ENCODE results near the gene KLHL26.
"Not testable (repeated sequence)": the region's sequence is repeated elsewhere in the genome, so short reads cannot be mapped to it uniquely, and the experiment has no call there.

KLHL26 gene

DNA sequence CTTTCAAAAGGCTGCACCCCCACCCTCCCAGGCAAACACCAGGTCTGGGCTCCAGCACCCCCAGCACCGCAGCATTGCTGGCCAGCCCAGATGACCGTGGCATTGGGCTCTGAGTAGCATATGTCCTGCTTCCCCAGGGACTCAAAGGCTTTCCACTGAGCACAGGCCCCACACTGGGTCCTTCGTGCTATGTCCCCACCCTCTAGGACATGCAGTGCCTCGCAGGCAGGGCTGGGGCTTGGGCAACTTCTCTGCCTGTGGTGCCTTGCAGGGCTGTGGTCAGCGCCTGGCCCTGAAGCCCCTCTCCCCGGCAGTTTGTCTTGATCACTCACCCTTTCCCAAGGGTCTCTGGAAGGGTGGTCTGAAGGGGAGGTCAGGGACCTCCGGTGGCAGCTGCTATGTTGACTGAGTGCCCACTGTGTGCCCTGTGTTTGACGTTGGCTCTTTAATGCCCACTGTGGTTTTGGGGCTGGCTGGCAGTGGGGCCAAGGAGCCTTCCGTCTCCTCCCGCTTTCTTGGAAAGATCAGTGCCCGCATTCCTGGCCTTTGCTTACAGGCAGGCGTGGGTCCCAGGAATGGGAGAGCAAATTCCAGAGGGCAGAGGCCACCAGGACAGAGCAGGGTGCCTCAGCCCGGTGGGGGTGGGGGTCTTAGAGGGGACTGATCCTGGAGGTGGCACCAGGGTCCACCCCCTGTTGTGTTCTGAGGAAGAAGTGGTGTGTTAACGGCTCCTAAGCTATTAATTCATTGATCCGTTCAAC, 26.3 kb downstream of the KLHL26 start:
- no peak for DNase-seq (ENCODE audit: low read depth in 2 of 2)

DNA sequence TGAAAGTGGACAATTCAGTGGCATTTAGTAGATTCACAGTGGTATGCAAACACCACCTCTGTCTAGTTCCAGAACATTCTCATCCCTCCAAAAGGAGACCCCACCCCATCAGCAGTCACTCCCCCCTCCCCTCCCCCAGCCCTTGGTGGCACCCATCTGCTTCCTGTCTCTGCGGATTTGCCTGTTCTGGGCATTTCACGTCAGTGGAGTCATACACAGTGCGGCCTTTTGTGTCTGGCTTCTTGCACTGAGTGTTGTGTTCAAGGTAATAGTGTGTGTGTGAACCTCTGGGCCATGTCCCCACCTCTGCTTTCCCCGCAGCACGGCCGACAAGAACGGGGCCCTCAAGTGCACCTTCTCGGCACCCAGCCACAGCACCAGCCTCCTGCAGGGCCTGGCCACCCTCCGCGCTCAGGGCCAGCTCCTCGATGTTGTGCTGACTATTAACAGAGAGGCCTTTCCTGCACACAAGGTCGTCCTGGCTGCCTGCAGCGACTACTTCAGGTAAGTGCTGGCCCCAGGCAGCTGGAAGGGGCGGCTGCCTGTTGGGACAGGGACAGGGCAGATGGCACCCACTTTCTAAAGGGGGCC, 27.2 kb downstream of the KLHL26 start:
- DNase-seq (ENCODE audit: low read depth in 2 of 2), result no peak

GRCh38 chr19:18665771-18666202, 29.0 kb downstream of the KLHL26 start:
- no peak for DNase-seq (ENCODE audit: low read depth in 2 of 2)

DNA sequence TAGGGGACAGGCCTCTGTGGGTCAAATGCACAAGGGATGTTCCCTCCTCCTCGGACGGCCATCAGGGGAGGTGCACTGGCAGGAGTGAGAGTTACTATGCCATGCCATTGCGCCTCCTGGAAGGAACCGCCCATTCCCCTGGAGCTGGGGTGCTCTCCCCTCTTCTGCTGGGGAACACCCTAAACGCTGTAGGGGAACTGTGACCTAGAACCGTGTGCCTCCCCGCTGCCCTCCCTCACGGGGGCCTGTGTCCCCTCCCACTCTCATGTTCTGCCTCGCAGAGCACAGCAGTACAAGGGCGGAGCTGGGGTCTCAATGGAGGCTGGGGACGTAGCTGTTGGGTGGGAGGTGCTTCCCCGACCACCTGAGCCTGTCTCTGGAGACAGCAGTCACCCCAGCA, 29.5 kb downstream of the KLHL26 start:
- no peak for DNase-seq (ENCODE audit: low read depth in 2 of 2)

DNA sequence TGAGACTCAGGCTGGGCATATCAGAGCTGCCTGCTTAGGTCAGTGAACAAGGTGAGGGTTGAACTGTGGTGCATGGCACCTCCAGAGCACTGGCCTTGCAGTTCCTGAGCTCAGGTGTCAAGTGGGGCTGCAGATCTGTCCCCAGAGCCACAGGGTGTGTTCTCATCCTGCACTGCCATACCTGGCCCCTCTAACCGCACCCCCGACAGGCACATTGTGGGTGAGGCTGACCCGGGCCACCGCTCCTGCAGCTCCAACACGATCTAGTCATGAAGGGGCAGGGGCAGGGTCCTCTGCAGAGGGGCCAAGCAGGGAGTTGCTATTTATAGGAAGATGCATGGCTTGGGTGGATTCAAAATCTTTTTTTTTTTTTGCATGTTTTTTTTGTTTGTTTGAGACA, 30.0 kb downstream of the KLHL26 start:
- DNase-seq (ENCODE audit: low read depth in 2 of 2), result no peak

DNA sequence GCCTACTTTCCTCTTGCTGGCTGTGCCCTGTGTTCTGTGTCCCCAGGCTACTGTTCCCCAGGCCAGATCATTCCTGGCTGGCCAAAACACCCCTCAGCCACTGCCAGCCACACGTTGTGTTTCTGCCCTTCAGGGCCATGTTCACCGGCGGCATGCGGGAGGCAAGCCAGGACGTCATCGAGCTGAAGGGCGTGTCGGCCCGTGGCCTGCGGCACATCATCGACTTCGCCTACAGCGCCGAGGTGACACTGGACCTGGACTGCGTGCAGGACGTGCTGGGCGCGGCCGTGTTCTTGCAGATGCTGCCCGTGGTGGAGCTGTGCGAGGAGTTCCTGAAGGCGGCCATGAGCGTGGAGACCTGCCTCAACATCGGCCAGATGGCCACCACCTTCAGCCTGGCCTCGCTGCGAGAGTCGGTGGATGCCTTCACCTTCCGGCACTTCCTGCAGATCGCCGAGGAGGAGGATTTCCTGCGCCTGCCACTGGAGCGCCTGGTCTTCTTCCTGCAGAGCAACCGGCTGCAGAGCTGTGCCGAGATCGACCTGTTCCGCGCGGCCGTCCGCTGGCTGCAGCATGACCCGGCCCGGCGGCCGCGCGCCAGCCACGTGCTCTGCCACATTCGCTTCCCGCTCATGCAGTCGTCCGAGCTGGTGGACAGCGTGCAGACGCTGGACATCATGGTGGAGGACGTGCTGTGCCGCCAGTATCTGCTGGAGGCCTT, 30.9 kb downstream of the KLHL26 start:
- no peak for DNase-seq (ENCODE audit: low read depth in 2 of 2)

GRCh38 chr19:18668252-18668631, 31.4 kb downstream of the KLHL26 start:
- DNase-seq (ENCODE audit: low read depth in 2 of 2), result no peak

DNA sequence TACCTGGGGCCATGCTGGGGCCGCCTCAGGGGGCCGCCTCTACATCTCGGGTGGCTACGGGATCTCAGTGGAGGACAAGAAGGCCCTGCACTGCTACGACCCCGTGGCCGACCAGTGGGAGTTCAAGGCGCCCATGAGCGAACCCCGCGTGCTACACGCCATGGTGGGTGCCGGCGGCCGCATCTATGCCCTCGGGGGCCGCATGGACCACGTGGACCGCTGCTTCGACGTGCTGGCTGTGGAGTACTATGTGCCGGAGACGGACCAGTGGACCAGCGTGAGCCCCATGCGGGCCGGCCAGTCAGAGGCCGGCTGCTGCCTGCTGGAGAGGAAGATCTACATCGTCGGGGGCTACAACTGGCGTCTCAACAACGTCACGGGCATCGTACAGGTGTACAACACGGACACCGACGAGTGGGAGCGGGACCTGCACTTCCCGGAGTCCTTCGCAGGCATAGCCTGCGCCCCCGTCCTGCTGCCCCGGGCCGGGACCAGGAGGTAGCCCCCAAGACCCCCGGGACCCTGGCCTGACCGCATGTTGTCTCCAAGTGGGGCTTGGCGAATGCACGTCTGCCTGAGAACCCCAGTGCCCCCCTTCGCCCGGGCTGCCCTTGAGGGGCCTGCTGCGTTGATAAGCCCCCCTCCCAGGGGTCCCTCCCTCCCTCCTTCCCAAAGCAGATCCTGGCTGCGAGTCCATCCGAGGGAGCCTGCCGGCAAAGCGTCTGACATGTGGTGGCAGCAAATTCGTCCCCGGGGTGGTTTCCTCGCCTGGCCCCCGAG, 32.1 kb downstream of the KLHL26 start:
- DNase-seq (ENCODE audit: low read depth in 2 of 2), result no peak

DNA sequence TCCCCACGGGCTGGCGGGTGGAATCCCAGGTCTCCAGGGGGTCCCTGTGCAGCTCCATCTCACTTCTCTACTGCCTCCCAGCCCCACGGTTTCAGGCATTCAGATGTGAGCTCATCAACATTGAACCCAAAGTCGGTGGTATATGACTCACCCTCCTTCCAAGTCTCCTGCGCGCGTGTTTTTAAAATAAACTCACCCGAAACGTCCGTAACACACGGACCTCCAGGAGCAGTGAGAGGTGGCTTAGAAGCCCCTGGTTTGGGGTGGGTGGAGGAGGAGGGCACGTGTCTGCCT, 32.6 kb downstream of the KLHL26 start:
- DNase-seq (ENCODE audit: low read depth in 2 of 2), result no peak

GRCh38 chr19:18669883-18670282, 33.1 kb downstream of the KLHL26 start:
- DNase-seq (ENCODE audit: low read depth in 2 of 2), result no peak

- DNase-seq (ENCODE audit: low read depth in 2 of 2), result no peak
Measured at GRCh38 chr19:18670312-18670711, 33.5 kb downstream of the KLHL26 start.

DNA sequence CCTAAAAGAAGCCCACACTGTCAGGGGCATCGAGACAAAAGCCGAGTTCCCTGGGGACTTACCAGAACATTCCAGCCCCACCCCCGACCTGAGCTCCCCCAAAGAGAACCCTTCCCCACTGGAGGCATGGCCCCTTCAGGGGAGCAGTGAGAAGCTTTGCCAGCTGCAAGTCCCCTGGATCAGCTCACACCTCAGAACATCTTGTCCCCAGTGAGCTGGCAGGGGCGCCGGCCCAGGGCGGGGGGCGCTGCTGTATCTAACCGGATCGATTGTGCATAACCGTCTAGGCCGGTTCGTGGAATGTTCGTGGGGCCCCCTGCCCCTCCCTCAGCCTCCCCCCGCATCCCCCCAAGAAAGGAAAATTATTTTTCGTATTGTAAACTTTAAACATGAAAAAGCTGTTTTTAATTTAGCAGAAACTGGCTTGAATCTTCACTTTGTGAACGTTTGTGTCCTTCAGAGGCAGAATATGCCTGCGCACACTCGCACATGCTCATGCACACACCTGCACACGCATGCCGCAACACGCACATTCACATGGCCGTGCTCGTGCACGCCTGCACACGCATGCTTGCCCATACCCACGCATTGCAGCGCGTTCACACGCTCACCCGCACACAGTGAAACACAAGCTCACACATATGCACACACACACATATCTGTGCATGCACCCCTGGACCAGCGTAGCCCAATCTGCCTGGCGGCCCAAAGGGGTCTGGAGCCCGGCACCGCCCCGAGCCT, 34.6 kb downstream of the KLHL26 start:
- DNase-seq (ENCODE audit: low read depth in 2 of 2), result no peak

- DNase-seq (ENCODE audit: low read depth in 2 of 2), result no peak
Measured at GRCh38 chr19:18672044-18672451, 35.2 kb downstream of the KLHL26 start.

DNA sequence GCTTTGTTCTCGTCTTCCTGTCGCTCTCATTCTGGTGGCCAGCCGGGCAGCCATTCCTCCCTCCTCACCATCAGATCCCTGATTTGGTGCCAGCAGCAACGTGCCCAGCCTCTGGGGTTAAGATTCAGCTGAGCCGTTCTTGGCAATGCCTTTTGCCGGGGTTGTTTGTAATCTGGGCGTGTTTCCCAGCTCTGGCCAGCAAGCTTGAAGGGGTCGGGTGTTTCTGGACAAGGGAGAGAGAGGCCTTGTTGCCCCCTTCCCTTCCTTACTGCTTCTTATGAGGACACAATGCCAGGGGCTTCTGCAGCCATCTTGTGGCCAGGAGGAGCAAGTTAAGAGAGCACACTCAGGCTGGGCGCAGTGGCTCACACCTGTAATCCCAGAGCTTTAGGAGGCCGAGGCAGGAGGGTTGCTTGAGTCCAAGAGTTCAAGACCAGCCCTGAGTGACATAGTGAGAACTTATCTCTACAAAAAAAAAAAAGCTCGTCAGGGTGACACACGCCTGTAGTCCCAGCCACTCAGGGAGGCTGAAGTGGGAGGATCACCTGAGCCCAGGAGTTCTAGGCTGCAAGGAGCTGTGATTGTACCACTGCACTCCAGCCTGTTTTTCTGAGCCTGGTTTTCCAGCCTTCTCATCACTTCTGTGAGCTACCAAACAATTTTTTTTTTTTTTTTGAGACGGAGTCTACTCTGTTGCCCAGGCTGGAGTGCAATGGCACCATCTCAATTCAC, 35.9 kb downstream of the KLHL26 start:
- no peak for DNase-seq (ENCODE audit: low read depth in 2 of 2)

- no peak for DNase-seq (ENCODE audit: low read depth in 2 of 2)
Measured at GRCh38 chr19:18674616-18675015, 37.8 kb downstream of the KLHL26 start.

- DNase-seq (ENCODE audit: low read depth in 2 of 2), result no peak
Measured at GRCh38 chr19:18675779-18676178, 39.0 kb downstream of the KLHL26 start.

GRCh38 chr19:18676692-18677091, 39.9 kb downstream of the KLHL26 start:
- no peak for DNase-seq (ENCODE audit: low read depth in 2 of 2)

DNA sequence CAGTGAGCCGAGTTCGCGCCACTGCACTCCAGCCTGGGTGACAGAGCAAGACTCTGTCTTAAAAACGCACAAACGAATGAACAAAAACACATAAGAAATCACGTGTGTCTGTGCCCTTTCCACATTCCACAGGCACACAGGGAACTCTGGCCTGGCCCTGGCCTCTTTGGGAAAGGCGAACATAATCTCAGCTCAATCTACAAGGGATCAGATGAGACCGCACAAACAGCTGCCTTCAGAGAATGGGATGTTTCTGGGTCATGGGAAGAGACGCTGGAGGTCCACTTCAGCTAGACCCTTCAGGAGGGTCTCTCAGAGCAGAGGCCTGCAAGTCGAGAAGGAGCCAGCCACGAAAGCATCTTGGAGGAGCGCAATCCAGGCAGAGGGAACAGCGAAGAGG, 40.3 kb downstream of the KLHL26 start:
- no peak for DNase-seq (ENCODE audit: low read depth in 2 of 2)

DNA sequence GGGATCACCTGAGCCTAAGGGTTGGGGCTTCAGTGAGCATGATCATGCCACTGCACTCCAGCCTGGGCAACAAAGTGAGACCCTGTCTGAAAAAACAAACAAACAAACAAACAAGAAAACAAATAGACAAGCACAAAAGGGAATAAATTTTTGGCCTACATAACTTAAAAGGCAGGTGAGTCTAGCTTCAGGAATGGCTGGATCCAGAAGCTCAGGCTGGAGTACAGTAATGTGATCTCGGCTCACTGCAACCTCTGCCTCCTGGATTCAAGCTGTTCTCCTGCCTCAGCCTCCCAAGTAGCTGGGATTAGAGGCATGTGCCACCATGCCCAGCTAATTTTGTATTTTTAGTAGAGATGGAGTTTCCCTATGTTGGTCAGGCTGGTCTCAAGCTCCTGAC, 43.3 kb downstream of the KLHL26 start:
- not testable (repeated sequence) for DNase-seq (ENCODE audit: low read depth in 2 of 2)

- DNase-seq (ENCODE audit: low read depth in 2 of 2), result no peak
Measured at GRCh38 chr19:18682807-18683108, 45.9 kb downstream of the KLHL26 start.

All from stimulated activated CD8-positive, alpha-beta memory T cell treated with anti-CD3 and anti-CD28 coated beads, Interleukin-2, amount 100 ng/mL, for 1 hour (primary cell).